HG03060 (cell line): ENCODE data around the gene SEMA4G.

Experiments
- ATAC-seq: cut with Tn5 transposase; IDR thresholded peaks from one replicate; pipeline ENCODE4 v1.9.1; 2021; ENCODE audit warnings: low read depth, moderate number of reproducible peaks; ENCODE audit not compliant: unreplicated experiment

SEMA4G gene, protein sequence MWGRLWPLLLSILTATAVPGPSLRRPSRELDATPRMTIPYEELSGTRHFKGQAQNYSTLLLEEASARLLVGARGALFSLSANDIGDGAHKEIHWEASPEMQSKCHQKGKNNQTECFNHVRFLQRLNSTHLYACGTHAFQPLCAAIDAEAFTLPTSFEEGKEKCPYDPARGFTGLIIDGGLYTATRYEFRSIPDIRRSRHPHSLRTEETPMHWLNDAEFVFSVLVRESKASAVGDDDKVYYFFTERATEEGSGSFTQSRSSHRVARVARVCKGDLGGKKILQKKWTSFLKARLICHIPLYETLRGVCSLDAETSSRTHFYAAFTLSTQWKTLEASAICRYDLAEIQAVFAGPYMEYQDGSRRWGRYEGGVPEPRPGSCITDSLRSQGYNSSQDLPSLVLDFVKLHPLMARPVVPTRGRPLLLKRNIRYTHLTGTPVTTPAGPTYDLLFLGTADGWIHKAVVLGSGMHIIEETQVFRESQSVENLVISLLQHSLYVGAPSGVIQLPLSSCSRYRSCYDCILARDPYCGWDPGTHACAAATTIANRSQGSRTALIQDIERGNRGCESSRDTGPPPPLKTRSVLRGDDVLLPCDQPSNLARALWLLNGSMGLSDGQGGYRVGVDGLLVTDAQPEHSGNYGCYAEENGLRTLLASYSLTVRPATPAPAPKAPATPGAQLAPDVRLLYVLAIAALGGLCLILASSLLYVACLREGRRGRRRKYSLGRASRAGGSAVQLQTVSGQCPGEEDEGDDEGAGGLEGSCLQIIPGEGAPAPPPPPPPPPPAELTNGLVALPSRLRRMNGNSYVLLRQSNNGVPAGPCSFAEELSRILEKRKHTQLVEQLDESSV

DNA sequence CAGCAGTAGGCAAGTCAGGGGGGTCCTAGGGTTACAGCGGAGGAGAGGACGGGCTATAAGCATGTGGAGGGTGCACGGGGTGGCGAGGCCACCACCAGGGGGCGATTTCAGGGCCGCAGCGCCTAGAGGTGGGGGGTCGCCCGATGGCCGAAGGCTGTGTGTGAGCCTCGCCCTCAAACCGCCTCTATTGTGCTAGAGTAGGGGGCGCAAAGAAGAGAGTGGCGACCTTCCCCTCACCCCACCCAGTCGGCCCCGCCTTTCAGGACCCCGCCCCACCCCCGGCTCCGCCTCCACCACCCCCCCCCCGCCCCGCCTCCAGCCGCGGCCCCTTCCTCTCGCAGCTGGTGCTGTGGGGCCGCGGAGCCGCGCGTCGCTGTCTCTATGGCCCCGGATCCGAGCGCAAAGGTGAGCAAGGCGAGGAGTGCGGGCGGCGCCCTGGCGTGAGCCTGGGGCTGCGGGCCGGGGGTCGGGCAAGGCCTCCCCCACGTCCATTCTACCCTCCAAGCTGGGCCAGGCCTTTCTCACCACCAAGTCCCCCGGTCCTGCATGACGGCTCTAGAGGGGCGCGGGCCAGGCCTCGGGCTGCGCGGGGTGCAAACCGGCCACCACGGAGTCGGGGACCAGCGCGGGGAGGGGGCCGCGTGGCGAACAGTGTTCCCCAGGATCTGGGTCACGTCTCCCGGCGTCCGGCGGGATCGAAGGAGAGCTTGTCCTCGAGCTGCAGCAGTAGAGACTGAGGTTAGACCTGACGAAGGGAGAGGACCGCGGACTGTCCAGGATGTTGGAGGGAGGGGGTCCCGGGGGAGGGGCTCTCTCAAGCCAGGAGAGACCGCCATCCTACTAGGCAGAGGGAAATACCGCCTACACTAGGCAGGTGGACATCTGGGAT, at the start of gene SEMA4G:
Gene SEMA4G, plus strand, starts transcription at position 318 of the 889 bp plus-strand sequence. CDS start 3,409 bp downstream, outside the sequence.
- no peak for ATAC-seq

DNA sequence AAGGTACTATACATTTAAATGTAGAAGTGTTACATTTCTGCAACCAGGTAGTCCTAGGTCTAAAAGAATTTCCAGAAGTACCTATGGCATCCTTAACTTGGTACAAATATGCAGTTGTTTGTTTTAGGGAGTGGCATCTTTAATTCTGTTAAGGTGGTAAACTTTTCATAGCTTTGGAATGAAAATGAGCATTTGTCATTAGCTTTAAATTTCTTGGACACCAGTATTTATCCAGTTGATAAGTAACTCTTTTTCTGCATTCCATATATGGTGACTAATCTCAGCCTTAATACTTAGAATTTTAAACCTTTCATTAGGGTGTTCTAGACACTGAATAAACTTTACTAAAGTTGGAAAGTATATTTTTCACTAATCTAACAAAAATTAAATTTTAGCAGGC, 45.7 kb upstream of the SEMA4G start:
- ATAC-seq = no peak

DNA sequence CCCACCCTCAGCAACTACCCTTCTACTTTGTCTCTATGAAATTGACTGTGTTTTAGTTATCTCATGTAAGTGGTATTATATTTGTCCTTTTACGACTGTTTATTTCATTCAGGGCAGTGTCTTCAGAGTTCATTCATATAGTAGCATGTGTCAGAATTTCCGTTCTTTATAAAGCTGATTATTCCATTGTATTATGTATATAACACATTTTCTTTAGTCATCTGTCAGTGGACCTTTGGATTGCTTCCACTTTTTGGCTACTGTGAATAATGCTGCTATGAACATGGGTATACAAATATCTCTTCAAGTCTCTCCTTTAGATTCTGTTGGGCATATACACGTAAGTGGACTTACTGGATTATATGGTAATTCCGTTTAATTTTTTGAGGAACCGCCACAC, 42.0 kb upstream of the SEMA4G start:
- ATAC-seq = no peak

DNA sequence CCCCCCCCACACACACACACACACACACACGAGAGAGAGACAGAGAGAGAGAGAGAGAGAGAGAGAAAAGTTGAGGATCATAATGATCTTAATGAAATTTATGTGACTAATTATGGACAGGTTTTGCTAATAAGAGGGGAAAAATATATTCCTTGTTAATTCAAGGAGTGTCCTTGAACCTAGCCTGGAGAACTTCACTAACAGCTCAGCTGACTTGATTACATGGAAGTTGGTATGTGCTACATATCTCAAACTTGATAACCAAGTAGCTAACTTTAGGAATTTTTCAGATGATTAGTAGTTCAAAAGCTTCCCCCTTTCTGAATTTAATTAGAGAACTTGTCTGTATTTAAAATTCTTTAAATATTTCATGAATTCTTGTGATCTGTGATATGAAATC, 41.3 kb upstream of the SEMA4G start:
- ATAC-seq = no peak

DNA sequence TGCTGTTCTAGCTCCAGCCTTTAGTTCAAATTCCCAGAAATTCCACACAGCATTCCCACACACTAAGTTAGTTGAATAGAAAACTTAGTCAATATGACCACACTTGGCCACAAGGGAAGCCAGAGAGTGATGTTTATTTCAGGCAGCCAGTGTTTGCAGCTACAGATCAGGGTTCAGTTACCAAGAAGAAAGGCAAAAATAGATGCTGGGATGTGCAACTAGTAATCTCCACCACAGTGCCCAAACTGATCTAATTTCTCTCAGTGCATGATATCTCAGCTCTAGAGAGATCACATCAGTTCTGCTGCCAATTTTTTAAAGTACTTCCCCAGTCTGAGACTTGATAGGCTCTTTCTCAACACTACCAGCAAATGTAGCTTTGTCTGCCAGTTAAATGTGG, 38.9 kb upstream of the SEMA4G start:
- no peak for ATAC-seq

DNA sequence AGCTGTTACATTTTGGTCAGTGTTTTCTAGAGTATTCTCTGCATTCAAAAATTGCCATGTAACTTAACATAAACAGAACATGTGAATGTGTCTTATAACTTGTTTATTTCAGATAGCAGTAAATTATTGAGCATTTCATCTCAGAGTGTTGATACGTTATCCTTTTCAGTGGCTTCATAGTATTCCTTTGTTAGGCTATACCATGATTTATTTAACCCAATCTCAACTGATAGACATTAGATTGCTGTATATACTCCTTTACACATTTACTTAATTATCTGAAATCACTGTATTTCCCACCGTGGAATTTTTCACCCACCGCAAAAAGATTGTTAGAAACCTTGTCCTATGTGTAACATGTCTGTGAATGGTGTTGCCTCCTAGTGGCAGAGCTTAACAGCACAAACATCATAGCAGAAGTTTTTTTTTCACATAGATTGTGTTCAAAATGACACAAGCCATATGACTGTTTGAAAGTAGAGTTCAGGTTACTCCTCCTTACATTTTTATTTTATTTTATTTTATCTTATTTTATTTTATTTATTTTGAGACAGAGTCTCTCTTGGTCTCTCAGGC, 35.1 kb upstream of the SEMA4G start:
- ATAC-seq = no peak

DNA sequence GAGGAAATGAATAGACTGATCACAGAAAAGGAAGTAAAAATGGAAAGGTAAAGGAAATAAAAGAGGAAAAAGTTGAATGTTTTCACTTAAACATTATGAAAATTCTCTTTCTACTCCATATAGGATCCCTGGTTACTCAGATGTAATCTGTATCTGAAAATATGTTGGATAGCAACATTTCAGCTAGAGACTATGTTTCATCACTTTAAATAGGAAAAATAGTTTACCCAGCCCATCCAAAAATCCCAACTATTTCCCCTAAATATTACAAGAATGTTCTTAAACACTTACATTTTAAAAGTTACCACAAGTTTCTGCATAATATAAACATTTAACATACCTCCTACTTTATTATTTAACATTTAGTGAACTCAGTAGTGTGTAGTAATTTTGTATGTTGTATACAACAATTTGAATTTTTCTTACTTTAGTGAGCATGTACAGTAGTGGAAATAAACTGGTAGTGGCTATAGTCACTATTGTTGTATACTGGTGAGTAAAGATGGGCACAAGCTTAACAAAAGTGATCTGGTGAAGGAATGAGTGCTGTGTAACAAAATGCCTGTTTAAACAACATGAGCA, 29.4 kb upstream of the SEMA4G start:
- no peak for ATAC-seq

DNA sequence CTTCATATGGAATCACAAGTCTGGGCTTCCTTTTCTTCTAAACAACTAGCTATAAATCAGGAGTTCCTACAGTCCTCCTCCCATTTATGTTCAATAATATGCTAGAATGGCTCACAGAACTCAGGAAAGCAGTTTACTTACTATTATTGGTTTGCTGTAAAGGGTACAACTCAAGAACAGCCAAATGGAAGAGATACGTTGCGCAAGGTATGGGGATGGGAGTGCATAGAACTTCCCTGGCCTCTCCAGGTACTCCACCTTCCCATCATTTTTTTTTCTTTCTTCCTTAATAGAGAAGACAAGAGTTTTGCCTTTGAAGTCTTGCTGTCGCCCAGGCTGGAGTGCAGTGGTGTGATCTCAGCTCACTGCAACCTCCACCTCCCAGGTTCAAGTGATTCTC, 27.1 kb upstream of the SEMA4G start:
- ATAC-seq = no peak

DNA sequence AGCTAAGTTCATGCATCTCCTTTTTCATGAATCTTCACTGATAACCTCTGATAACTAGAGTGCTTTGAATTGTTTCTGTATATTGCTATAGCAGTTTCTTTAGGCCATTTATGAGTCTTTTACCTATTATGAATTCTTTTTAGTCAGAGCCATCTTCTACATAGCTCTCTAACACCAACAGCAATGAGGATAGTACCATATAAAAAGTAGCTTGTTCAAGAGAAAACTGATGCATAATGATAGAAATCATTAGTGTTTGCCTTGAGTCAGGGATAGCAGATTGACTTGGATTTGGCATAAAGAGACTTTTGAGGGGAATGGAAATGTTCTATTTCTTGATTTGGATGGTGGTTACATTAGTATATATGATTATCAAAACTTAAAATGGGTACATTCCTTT, 25.8 kb upstream of the SEMA4G start:
- ATAC-seq = no peak

DNA sequence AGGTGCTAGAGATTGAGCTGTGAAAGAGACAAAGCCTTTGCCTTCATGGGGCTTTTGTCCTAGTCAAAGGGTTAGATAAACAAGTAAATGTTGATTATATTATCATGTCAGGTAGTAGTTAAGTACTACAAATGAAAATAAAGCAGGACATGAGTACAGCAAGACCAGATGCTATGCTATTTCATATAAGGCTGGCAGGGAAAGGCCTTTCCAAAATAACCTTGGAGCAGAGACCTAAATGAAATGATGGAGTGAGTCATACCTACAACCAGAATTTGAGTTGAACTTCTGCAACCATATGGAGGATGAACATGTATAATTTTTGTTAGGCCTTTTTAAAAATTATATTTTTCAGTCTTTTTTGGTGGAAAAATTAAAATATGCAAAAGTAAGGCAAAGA, 23.6 kb upstream of the SEMA4G start:
- ATAC-seq = no peak

DNA sequence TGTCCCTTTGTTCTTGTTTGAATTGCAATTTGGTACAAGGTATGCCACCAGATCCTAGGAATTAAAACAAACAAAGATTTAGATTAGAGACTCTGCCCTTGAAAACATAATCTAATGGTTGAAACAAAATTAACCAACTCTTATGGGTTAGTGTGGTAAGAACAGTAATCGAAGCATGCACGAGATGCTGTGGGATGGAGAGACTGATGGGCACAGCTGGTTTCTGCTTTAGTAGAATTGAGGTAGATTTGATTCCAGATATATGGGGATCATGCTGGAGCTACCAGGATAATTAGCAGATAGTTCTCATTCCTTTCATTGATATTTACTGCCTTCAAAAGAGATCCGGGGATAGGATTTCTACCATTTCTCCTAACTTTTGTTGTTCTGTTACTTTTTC, 20.4 kb upstream of the SEMA4G start:
- ATAC-seq = no peak

DNA sequence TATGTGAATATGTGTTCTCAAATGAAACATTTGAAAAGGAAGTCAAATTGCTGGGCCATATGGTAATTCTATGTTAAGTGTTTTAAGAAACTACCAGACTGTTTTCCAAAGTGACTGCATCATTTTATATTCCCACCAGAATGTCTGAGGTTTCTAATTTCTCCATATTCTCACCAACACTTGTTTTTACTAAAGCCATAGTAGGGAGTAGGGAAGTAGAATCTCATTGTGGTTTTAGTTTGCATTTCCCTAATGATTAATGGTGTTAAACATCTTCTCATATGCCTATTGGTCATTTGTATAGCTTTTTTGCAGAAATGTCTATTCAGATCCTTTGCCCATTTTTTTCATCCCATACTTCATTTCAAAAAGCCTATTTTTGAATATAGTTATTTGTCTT, 9.1 kb upstream of the SEMA4G start:
- ATAC-seq = no peak

DNA sequence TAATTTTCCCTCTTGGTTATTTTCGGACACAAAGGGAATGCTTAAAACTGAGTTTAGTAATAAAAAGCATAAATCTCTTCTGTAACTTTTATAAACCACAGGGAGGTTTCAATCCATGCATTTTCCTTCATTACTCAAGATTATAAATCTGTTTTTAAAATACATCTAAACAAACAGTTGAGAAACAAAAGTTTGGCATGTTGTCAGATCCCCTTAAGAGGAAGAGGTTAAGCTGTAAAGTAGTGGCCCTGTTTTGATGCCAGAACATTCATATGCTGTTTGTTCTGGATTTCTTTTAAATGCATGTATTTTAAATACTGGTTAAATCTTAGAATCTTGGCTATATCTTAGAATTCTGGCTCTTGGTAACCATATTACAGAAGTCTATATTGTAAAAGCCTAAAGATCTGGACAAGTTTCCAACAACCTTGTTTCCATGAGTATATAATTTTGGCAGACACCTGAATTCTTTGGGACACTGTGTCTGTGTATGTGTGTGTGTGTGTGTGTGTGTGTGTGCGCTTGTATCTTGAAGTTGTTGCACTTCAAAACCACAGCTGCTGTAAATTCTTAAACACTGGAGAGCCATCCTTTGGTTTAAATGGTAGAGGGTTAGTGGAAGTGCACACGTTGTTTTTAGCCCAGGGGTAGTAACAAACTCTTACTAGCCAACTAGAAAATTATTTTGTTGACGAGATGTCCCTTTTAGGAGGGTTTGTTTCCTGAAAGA, 6.8 kb upstream of the SEMA4G start:
- no peak for ATAC-seq

DNA sequence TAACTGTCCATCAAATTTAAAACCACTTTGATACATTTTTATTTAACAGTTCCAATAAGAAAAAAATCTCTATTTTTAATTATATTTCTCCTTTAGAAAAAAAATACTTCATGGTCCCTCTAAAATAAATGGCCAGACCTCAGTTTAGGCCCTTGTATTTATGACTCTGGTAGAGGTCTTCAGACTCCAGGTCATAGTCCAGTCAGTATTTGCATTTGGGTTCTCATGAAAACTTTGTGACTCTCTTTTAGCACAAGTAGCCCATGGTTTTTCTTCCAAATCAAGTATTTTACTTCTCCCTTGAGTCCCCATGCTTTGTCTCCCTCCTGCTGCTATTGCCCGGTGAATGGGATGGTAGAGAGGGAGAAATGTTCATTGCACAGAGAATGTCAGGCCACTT, 5.5 kb upstream of the SEMA4G start:
- no peak for ATAC-seq

DNA sequence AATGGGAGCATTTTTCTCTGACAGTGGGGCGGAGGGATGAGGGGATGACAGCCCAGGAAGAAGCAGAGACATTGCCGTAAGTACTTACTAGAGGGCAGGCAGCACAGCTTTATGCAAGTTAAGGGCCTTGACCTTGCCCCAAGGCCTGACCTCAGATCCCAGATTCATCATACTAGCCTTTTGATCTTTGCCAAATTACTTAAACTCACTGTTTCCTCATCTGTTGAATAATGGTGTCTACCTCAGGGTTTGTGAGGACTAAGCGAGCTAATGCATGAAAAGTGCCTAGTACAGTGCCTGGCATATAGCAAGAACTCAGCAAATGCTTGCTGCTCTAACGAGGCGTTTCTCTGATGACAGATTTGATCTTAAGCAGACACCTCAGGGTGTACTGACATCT, 3.5 kb upstream of the SEMA4G start:
- ATAC-seq = no peak

DNA sequence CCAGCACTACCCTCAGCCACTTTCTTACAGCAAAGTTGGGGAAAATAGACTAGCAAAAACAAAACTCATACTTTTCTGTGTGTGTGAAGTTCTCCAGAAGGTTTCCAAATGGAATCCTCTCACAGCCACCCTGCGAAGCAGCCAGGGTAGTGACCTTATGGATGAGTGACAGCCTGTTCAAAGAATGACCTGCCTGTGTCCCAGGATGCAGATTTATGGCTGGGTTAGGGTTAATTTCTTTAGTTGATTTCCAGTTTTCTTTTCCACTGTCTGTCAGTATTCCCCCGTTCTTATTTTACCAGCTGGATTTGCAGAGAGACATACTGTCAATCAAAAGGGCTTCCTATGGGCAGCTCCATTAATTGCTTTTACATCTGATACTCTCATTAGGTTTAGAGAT, 2.4 kb upstream of the SEMA4G start:
- no peak for ATAC-seq

DNA sequence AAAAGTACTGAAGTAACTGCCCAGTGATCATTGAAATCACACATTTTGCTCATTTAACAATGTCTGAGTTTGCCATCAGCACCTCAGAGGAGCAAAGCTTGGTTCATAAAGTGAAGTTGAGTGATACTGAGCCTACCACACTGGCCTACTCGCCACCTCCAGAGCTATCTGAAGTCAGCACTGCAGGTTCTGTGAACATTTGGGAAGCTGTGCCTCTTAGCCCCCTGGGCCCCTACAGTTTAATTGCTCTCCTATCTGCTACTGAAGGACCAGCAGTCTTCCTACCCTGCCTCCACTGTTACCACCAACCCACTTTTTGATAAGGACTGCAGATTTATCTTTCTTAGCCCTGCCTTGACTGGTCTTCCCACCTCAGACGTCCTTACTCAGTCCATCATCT, 2.0 kb upstream of the SEMA4G start:
- no peak for ATAC-seq

DNA sequence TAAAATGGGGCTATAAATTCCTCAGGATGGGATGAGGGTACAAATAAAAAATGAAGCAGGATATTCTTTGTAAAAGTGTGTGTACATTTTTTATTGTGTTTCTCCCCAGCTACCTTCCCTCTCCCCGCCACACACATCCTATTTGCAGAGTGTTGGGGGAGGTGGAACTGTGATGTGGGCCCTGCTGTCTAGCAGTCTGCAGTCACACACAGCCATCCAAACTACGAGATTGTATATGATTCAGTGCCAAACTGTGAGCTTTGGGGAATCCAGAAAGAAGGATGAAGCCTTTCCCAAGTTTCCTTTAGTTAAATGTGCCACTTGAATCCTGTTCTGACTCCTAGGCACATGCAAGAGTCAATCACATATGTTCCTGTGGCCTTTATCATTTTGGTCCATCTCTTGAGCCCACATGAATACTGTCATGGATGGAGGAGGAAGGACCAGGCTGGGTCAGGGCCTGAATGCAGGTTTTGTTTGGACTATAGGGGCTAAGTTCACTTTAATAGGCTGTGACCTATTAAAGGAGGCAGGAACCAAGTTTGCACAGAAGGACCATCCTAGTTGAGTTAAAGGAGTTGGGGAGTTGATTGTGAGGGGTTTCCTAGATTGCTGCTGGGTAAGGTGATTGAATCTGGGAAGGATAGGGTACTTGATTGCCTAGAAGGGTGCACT, 1.1 kb upstream of the SEMA4G start:
- no peak for ATAC-seq

DNA sequence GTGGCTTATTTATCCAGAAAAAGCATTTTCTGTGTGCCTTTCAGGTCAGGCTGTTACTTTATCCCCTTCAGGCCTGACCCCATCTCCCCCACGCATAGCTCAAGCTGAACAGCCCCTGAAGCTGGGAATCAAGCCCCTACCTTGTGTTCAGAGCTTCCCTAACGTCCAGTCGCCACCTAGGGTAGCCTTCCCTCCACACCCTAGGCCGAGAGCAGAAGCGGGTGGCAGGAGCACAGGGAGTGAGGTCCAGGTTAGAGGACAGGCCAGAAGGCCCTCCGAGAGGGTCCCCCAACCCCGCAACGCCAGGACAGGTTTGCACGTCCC, 479 bp upstream of the SEMA4G start:
- no peak for ATAC-seq
